ENCODE data around the gene SYNE2.
"Not testable (repeated sequence)": the region's sequence is repeated elsewhere in the genome, so short reads cannot be mapped to it uniquely, and the experiment has no call there.

Gene SYNE2

GRCh38 chr14:64092338-64092737 lies 239.5 kb downstream of the SYNE2 start:
- DNase-seq = no peak

- DNase-seq = no peak
These were observed 240.1 kb downstream of the SYNE2 start for GRCh38 chr14:64092940-64093339.

GRCh38 chr14:64095620-64096019 lies 242.8 kb downstream of the SYNE2 start:
- no peak for DNase-seq

GRCh38 chr14:64098120-64098519 lies 245.3 kb downstream of the SYNE2 start:
- no peak for DNase-seq

- DNase-seq = no peak
These were observed 254.6 kb downstream of the SYNE2 start for GRCh38 chr14:64107438-64107837.

- no peak for DNase-seq
These were observed 257.2 kb downstream of the SYNE2 start for GRCh38 chr14:64109819-64110554.

- DNase-seq = no peak
These were observed 258.0 kb downstream of the SYNE2 start for GRCh38 chr14:64110802-64111201.

GRCh38 chr14:64112867-64113678 lies 260.3 kb downstream of the SYNE2 start:
- DNase-seq = no peak

GRCh38 chr14:64114166-64114565 lies 261.4 kb downstream of the SYNE2 start:
- no peak for DNase-seq

GRCh38 chr14:64114796-64115195 lies 262.0 kb downstream of the SYNE2 start:
- DNase-seq = no peak

GRCh38 chr14:64115401-64115800 lies 262.6 kb downstream of the SYNE2 start:
- DNase-seq = no peak

- DNase-seq = no peak
These were observed 265.0 kb downstream of the SYNE2 start for GRCh38 chr14:64117671-64118402.

GRCh38 chr14:64118403-64118742 lies 265.6 kb downstream of the SYNE2 start:
- not testable (repeated sequence) for DNase-seq

GRCh38 chr14:64118892-64119291 lies 266.1 kb downstream of the SYNE2 start:
- no peak for DNase-seq

- no peak for DNase-seq
These were observed 266.7 kb downstream of the SYNE2 start for GRCh38 chr14:64119500-64119899.

GRCh38 chr14:64119980-64120379 lies 267.2 kb downstream of the SYNE2 start:
- DNase-seq = no peak

- no peak for DNase-seq
These were observed 270.5 kb downstream of the SYNE2 start for GRCh38 chr14:64123241-64123822.

GRCh38 chr14:64125270-64125669 lies 272.5 kb downstream of the SYNE2 start:
- DNase-seq = no peak

- DNase-seq = no peak
These were observed 273.7 kb downstream of the SYNE2 start for GRCh38 chr14:64126548-64126947.

GRCh38 chr14:64137657-64138290 lies 285.0 kb downstream of the SYNE2 start:
- no peak for DNase-seq

GRCh38 chr14:64147126-64147790 lies 294.5 kb downstream of the SYNE2 start:
- DNase-seq = no peak

GRCh38 chr14:64149921-64150320 lies 297.1 kb downstream of the SYNE2 start:
- DNase-seq = no peak

Measured in cortex of kidney (tissue), 1 donor.